RPMI7951 (cell line): ENCODE data around the gene CEP128. TPM values are rescaled to one million over a fixed set of nuclear protein-coding genes. Genes with fewer than 3 reads are reported as not detected.

Experiments
- DNase-seq: peaks from one replicate; pipeline ENCODE4 v3.0.0-alpha.2; 2012; ENCODE audit warnings: low read depth
- total RNA-seq: library from RNA; depleted of rRNA; stranded (reverse); fragments of >200 nt; shearing (Covaris generic); gene quantifications from 2 replicates; pipeline ENCODE4 v1.2.3, GENCODE V29; 2014

Gene CEP128
- total RNA-seq, 1 experiment from 2014 or later, result 10.3 TPM

GRCh38 chr14:80664576-80664975, 277.0 kb downstream of the CEP128 start:
- DNase-seq, result peak; percentile 10

- DNase-seq, result no peak
These were observed 278.0 kb downstream of the CEP128 start for GRCh38 chr14:80663541-80663940.

GRCh38 chr14:80659783-80660182, 281.8 kb downstream of the CEP128 start:
- no peak for DNase-seq

GRCh38 chr14:80658733-80659132, 282.8 kb downstream of the CEP128 start:
- peak; percentile 7 for DNase-seq

- no peak for DNase-seq
These were observed 283.4 kb downstream of the CEP128 start for GRCh38 chr14:80658155-80658554.

- DNase-seq, result no peak
These were observed 287.6 kb downstream of the CEP128 start for GRCh38 chr14:80653956-80654355.

GRCh38 chr14:80645667-80646413, 295.7 kb downstream of the CEP128 start:
- no peak for DNase-seq

GRCh38 chr14:80644826-80645225, 296.7 kb downstream of the CEP128 start:
- no peak for DNase-seq

- peak; percentile 49 for DNase-seq
These were observed 302.7 kb downstream of the CEP128 start for GRCh38 chr14:80638620-80639515.

GRCh38 chr14:80637756-80638619, 303.6 kb downstream of the CEP128 start:
- DNase-seq, result peak; percentile 16

GRCh38 chr14:80636071-80636470, 305.5 kb downstream of the CEP128 start:
- DNase-seq, result no peak

GRCh38 chr14:80634106-80634758, 307.3 kb downstream of the CEP128 start:
- DNase-seq, result peak; percentile 31

- DNase-seq, result no peak
These were observed 311.9 kb downstream of the CEP128 start for GRCh38 chr14:80629606-80630005.

- no peak for DNase-seq
These were observed 313.0 kb downstream of the CEP128 start for GRCh38 chr14:80628547-80628946.

GRCh38 chr14:80627745-80628144, 313.8 kb downstream of the CEP128 start:
- no peak for DNase-seq

GRCh38 chr14:80624581-80624980, 317.0 kb downstream of the CEP128 start:
- no peak for DNase-seq

GRCh38 chr14:80621701-80622100, 319.8 kb downstream of the CEP128 start:
- peak; percentile 31 for DNase-seq

GRCh38 chr14:80620434-80620833, 321.1 kb downstream of the CEP128 start:
- DNase-seq, result no peak

- DNase-seq, result no peak
These were observed 322.7 kb downstream of the CEP128 start for GRCh38 chr14:80618751-80619329.

GRCh38 chr14:80615831-80616230, 325.7 kb downstream of the CEP128 start:
- DNase-seq, result no peak

- no peak for DNase-seq
These were observed 332.5 kb downstream of the CEP128 start for GRCh38 chr14:80609055-80609454.
